OCI-LY1 (cell line): ENCODE data around the gene FUOM.

Experiments
- H2AFZ ChIP-seq: fragments of 200-600 bp; sonication (generic), shearing (Covaris generic); 2 replicates; pipeline ENCODE4 v1.6.0; 2014; ENCODE audit warnings: antibody characterized with exemption, mild to moderate bottlenecking, low read length
- H3F3A ChIP-seq: fragments of 200-600 bp; sonication (generic), shearing (Covaris generic); 2 replicates; pipeline ENCODE4 v1.6.0; 2014; ENCODE audit warnings: mild to moderate bottlenecking, antibody characterized with exemption, low read length, moderate library complexity; ENCODE audit not compliant: insufficient read depth
- H3K27ac ChIP-seq: fragments of 200-600 bp; sonication (generic); 2 replicates; pipeline ENCODE4 v1.5.1; 2014; ENCODE audit warnings: low read length, mixed run types, mild to moderate bottlenecking, low read depth; ENCODE audit not compliant: poor library complexity, severe bottlenecking
- H3K27me3 ChIP-seq: fragments of 200-600 bp; sonication (generic); 2 replicates; pipeline ENCODE4 v1.6.0; 2014; ENCODE audit warnings: antibody characterized with exemption, mild to moderate bottlenecking, low read length, moderate library complexity; ENCODE audit not compliant: insufficient read depth
- H3K36me3 ChIP-seq: fragments of 200-600 bp; sonication (generic); 2 replicates; pipeline ENCODE4 v1.6.1; 2014; ENCODE audit warnings: mild to moderate bottlenecking, antibody characterized with exemption, low read length, moderate library complexity, mixed read lengths; ENCODE audit not compliant: insufficient read depth
- H3K4me1 ChIP-seq: fragments of 200-600 bp; sonication (generic); 2 replicates; pipeline ENCODE4 v1.5.1; 2014; ENCODE audit warnings: mild to moderate bottlenecking, low read length, moderate library complexity; ENCODE audit not compliant: insufficient read depth, severe bottlenecking
- H3K4me2 ChIP-seq: fragments of 200-600 bp; sonication (generic), shearing (Covaris generic); 2 replicates; pipeline ENCODE4 v1.6.1; 2014; ENCODE audit warnings: low read length
- H3K4me3 ChIP-seq: fragments of 200-600 bp; sonication (generic); 2 replicates; pipeline ENCODE4 v1.5.1; 2014; ENCODE audit warnings: low read length, low read depth, mild to moderate bottlenecking, mixed read lengths; ENCODE audit not compliant: poor library complexity, severe bottlenecking
- H3K79me2 ChIP-seq: fragments of 200-600 bp; shearing (Covaris generic); 2 replicates; pipeline ENCODE4 v1.6.1; 2016; ENCODE audit warnings: mixed run types, low read length, mixed read lengths; ENCODE audit not compliant: insufficient read depth
- H3K9ac ChIP-seq: fragments of 200-600 bp; sonication (generic), shearing (Covaris generic); 2 replicates; pipeline ENCODE4 v1.6.1; 2014; ENCODE audit warnings: mild to moderate bottlenecking, low read length, mixed read lengths
- H3K9me2 ChIP-seq: fragments of 200-600 bp; sonication (generic), shearing (Covaris generic); 2 replicates; pipeline ENCODE4 v1.6.1; 2014; ENCODE audit warnings: low read depth, mild to moderate bottlenecking, low read length, mixed read lengths
- H3K9me3 ChIP-seq: fragments of 200-600 bp; shearing (Covaris generic); 2 replicates; pipeline ENCODE4 v1.6.1; 2014; ENCODE audit warnings: low read length, mixed read lengths
- H4K20me1 ChIP-seq: fragments of 200-600 bp; sonication (generic), shearing (Covaris generic); 2 replicates; pipeline ENCODE4 v1.6.0; 2016; ENCODE audit warnings: mild to moderate bottlenecking, low read length; ENCODE audit not compliant: insufficient read depth
- EZH2 ChIP-seq: fragments of 200-600 bp; sonication (generic), shearing (Covaris generic); IDR thresholded peaks from 2 replicates; pipeline ENCODE4 v1.8.0; 2017; ENCODE audit warnings: borderline replicate concordance, mixed run types, mild to moderate bottlenecking, antibody characterized with exemption, low read length, moderate library complexity, mixed read lengths
- TF ChIP-seq, protein P1 (sequence below): fragments of 200-600 bp; sonication (generic), shearing (Covaris generic); IDR thresholded peaks from 2 replicates; pipeline ENCODE4 v1.5.1; 2017; ENCODE audit warnings: mild to moderate bottlenecking, antibody characterized with exemption, low read length, moderate library complexity, mixed read lengths

Gene FUOM

DNA sequence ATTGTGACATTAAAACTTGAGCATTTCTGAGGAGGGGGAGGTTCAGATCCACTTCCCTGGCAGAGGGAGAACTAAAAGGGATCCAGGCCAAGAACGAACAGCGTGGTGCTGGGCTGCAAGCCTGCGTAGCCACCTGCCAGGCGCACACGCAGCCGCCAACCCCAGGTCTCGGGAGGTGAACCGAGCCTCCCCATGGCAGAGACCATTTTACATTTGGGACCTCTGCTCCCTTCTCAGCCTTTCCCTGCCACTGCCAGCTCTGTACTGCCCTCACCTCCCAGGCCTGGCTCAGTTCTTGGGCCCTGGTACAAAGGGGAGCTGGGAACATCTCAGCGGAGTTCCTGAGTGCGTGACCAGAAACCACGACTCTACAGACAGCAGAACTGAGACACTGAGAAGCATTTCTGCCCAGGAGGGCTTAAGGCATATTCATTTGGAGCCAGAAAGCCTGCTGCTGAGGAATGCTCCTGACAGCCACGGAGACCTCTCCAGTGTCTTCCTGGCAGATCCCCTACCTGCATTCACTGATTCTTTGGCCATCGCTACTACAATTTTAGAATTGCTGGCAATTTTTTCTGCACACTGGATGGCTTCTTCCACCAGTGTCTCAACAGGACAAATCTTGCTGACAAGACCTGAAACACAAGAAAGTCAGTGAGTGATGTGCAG, 7.8 kb upstream of the FUOM start:
- Histone ChIP-seq H3K9ac (no peak overlapping the region), H4K20me1 (no peaks in the 10 kb centered on the region), H3K36me3 (peaks cover 37% of the 10 kb centered on the region), H3K79me2 (no peaks in the 10 kb centered on the region), H3K27me3 (no peaks in the 10 kb centered on the region), H3K9me3 (no peaks in the 10 kb centered on the region), H3K4me2 (no peak overlapping the region), H3K4me3 (no peak overlapping the region), H3K27ac (no peak overlapping the region), H3K4me1 (no peaks in the 10 kb centered on the region), H3F3A (no peaks in the 10 kb centered on the region), H2AFZ (no peak overlapping the region), H3K9me2 (no peaks in the 10 kb centered on the region)
- TF ChIP-seq EZH2, result no peak
- TF ChIP-seq, protein P1, sequence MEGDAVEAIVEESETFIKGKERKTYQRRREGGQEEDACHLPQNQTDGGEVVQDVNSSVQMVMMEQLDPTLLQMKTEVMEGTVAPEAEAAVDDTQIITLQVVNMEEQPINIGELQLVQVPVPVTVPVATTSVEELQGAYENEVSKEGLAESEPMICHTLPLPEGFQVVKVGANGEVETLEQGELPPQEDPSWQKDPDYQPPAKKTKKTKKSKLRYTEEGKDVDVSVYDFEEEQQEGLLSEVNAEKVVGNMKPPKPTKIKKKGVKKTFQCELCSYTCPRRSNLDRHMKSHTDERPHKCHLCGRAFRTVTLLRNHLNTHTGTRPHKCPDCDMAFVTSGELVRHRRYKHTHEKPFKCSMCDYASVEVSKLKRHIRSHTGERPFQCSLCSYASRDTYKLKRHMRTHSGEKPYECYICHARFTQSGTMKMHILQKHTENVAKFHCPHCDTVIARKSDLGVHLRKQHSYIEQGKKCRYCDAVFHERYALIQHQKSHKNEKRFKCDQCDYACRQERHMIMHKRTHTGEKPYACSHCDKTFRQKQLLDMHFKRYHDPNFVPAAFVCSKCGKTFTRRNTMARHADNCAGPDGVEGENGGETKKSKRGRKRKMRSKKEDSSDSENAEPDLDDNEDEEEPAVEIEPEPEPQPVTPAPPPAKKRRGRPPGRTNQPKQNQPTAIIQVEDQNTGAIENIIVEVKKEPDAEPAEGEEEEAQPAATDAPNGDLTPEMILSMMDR, result no peak

DNA sequence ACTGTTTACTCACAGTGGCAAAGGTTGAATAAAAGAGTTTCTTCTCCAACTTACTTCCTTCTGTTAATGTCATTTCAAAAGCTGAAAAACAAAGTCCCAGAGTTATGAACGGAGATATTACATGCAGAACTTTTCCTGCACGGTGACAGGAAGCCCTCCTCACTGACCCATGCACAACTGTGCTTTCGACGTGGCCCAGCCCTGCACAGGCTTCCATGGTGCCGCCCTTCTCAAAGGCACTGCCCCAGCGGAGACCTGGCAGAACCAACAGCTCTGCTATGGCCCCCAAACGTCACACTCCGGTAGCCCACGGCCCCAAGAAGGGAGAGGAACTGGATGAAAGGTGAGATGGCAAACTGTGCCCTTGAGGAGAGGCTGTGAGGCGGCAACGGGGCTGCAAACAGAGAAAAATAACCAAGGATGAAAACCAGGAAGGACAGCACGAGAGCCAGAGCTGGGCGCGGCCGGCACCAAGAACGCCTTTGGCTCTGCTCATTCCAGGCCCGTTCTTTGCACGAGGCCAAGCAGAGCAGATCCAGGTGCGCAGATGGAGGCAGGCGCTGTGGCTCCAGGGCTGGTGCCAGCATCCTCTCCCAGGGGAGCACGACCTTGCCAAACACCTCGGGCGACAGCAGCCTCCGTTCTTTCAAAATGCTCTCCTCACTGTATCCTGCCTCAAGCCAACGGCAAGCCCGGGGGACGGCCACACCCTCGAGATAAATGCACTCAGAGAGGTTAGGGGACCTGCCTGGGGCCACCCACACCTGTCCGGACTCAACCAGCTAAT, 7.0 kb upstream of the FUOM start:
- H3K9me3 ChIP-seq, result no peaks in the 10 kb centered on the region
- no peaks in the 10 kb centered on the region for H3K27me3 ChIP-seq
- no peaks in the 10 kb centered on the region for H3F3A ChIP-seq
- no peaks in the 10 kb centered on the region for H3K79me2 ChIP-seq
- H3K27ac ChIP-seq, result no peak overlapping the region
- TF ChIP-seq, protein P1, result no peak
- no peak for TF ChIP-seq EZH2
- no peak overlapping the region for H2AFZ ChIP-seq
- no peak overlapping the region for H3K4me2 ChIP-seq
- no peaks in the 10 kb centered on the region for H3K9me2 ChIP-seq
- H4K20me1 ChIP-seq, result no peaks in the 10 kb centered on the region
- no peak overlapping the region for H3K9ac ChIP-seq
- H3K36me3 ChIP-seq, result peaks cover 35% of the 10 kb centered on the region
- H3K4me1 ChIP-seq, result no peaks in the 10 kb centered on the region
- H3K4me3 ChIP-seq, result no peak overlapping the region

DNA sequence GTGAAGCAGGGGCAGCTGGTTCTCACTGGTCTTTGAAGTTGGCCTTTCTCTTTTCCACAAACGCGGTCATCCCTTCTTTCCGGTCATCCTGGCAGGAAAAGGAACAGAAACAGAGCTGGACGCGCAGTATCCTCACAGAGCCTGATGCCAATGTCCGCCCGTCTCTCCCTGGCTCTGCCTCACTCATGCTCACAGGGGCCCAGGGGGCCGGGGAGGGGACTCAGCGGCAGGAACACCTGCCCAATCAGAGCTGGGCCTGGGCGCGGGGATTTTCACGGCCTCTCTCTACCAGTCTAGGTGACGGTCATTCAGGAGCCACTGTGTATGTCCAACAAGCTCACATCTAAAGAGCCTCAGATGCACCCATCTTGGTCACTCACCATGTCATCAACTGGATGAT, 5.0 kb upstream of the FUOM start:
- TF ChIP-seq EZH2, result no peak
- TF ChIP-seq, protein P1, result no peak

More for the DNA sequence above, 5.0 kb upstream of the FUOM start:
- no peaks in the 10 kb centered on the region for H3K79me2 ChIP-seq
- H3K27ac ChIP-seq, result no peak overlapping the region
- no peak overlapping the region for H3K4me2 ChIP-seq
- H3K9me2 ChIP-seq, result no peaks in the 10 kb centered on the region
- no peaks in the 10 kb centered on the region for H3K9me3 ChIP-seq
- H3F3A ChIP-seq, result no peaks in the 10 kb centered on the region
- H3K27me3 ChIP-seq, result no peaks in the 10 kb centered on the region
- no peak overlapping the region for H3K9ac ChIP-seq
- peaks cover 25% of the 10 kb centered on the region for H3K36me3 ChIP-seq
- H3K4me1 ChIP-seq, result no peaks in the 10 kb centered on the region
- no peak overlapping the region for H2AFZ ChIP-seq
- no peaks in the 10 kb centered on the region for H4K20me1 ChIP-seq
- H3K4me3 ChIP-seq, result no peak overlapping the region
